HCT116 (cell line): ENCODE measurements around the gene PHKA2. TPM values are rescaled to one million over a fixed set of nuclear protein-coding genes. Genes with fewer than 3 reads are reported as not detected.

Experiments
- ATAC-seq: fragments of 200-7000 bp; cut with Tn5 transposase; 2 replicates; pipeline ENCODE4 v1.9.1; 2020; ENCODE audit warnings: mild to moderate bottlenecking, moderate library complexity
- BruUV-seq: library from RNA; stranded (reverse); fragments of 400-500 nt; replicated peaks from 2 replicates; lab custom pipeline; 2021; lab: Mats Ljungman, UMichigan
- CTCF ChIA-PET: fragments of 300-600 bp; sonication (Branson Sonifier 250); formaldehyde crosslinking; loops from one replicate; lab custom pipeline; 2021; ENCODE audit warnings: antibody characterized with exemption; lab: Charles Lee
- POLR2A ChIA-PET: fragments of 300-600, 350-600 bp; sonication (Branson Sonifier 250); formaldehyde crosslinking; loops from one replicate; lab custom pipeline; 2021; ENCODE audit warnings: antibody characterized with exemption; lab: Charles Lee
- RAD21 ChIA-PET, 2 experiments: fragments of 300-600 bp; sonication (Branson Sonifier 250); formaldehyde crosslinking; loops; one replicate each; lab custom pipeline; 2023; ENCODE audit warnings: low total read pairs in 2 of 2; ENCODE audit not compliant: uncharacterized antibody in 2 of 2, unreplicated experiment in 2 of 2, low non-redundant PET in 1 of 2; lab: Charles Lee
- DNase-seq: peaks from one replicate; pipeline ENCODE4 v3.0.0-alpha.2; 2010; ENCODE audit warnings: low read depth, low spot score
- H2AFZ ChIP-seq: fragments of 200-600 bp; shearing (Covaris generic), sonication (generic); 2 replicates; pipeline ENCODE4 v1.6.1; 2017; ENCODE audit warnings: low read depth, mixed run types, mixed read lengths, antibody characterized with exemption, low read length; ENCODE audit not compliant: poor library complexity, severe bottlenecking
- H3K27ac ChIP-seq: 2 replicates; pipeline ENCODE4 v1.5.1; 2012; ENCODE audit warnings: low read depth, low read length
- H3K27me3 ChIP-seq: fragments of 200-600 bp; sonication (generic); 2 replicates; pipeline ENCODE4 v1.6.1; 2016; ENCODE audit warnings: mixed run types, low read length, mixed read lengths; ENCODE audit not compliant: insufficient read depth
- H3K36me3 ChIP-seq, 2 experiments: fragments of 200-500 bp in 1 of 2; fragments of 200-600 bp in 1 of 2; sonication (Bioruptor generic) in 1 of 2; sonication (generic) in 1 of 2; 2 replicates each; pipeline versions ENCODE4 v1.5.1 to v1.6.1; 2014 to 2016; ENCODE audit warnings: low read length in 2 of 2, inconsistent platforms in 1 of 2, mixed read lengths in 1 of 2, mixed run types in 1 of 2; ENCODE audit not compliant: insufficient read depth in 2 of 2, control insufficient read depth in 1 of 2
- H3K4me1 ChIP-seq, 2 experiments: fragments of 200-600 bp in 1 of 2; sonication (generic) in 1 of 2; 2 replicates each; pipeline versions ENCODE4 v1.5.1 to v1.6.1; 2012 to 2017; ENCODE audit warnings: low read length in 2 of 2, inconsistent platforms in 1 of 2, mild to moderate bottlenecking in 1 of 2, mixed read lengths in 1 of 2, mixed run types in 1 of 2, moderate library complexity in 1 of 2; ENCODE audit not compliant: insufficient read depth in 2 of 2, control insufficient read depth in 1 of 2
- H3K4me2 ChIP-seq: fragments of 200-600 bp; sonication (generic); 2 replicates; pipeline ENCODE4 v1.6.1; 2017; ENCODE audit warnings: mixed run types, low read length, mixed read lengths
- H3K4me3 ChIP-seq, 2 experiments: fragments of 200-600 bp in 1 of 2; sonication (generic) in 1 of 2; replicated peaks in 1 of 2; 2 replicates each; pipeline ENCODE4 v1.5.1; 2011 to 2016; ENCODE audit warnings: low read length in 2 of 2, control low read depth in 1 of 2, low read depth in 1 of 2, mild to moderate bottlenecking in 1 of 2, mixed read lengths in 1 of 2, mixed run types in 1 of 2
- H3K79me2 ChIP-seq: fragments of 200-600 bp; sonication (generic); 2 replicates; pipeline ENCODE4 v1.6.1; 2017; ENCODE audit warnings: mild to moderate bottlenecking, mixed run types, low read length, moderate library complexity, mixed read lengths; ENCODE audit not compliant: insufficient read depth
- H3K9ac ChIP-seq: fragments of 200-600 bp; sonication (generic); 2 replicates; pipeline ENCODE4 v1.6.1; 2016; ENCODE audit warnings: low read length, mixed read lengths
- H3K9me2 ChIP-seq: fragments of 200-600 bp; sonication (generic), shearing (Covaris generic); 2 replicates; pipeline ENCODE4 v1.6.1; 2017; ENCODE audit warnings: mixed run types, mild to moderate bottlenecking, moderate library complexity; ENCODE audit not compliant: insufficient read depth
- H3K9me3 ChIP-seq, 2 experiments: fragments of 200-500 bp in 1 of 2; fragments of 200-600 bp in 1 of 2; sonication (Bioruptor generic) in 1 of 2; sonication (generic) in 1 of 2; 2 replicates each; pipeline ENCODE4 v1.6.1; 2014 to 2017; ENCODE audit warnings: low read length in 2 of 2, mixed read lengths in 2 of 2, inconsistent platforms in 1 of 2, low read depth in 1 of 2, mild to moderate bottlenecking in 1 of 2, mixed run types in 1 of 2, moderate library complexity in 1 of 2; ENCODE audit not compliant: control insufficient read depth in 1 of 2, insufficient read depth in 1 of 2
- H4K20me1 ChIP-seq: fragments of 200-600 bp; sonication (generic), shearing (Covaris generic); 2 replicates; pipeline ENCODE4 v1.6.1; 2017; ENCODE audit warnings: mixed run types, mild to moderate bottlenecking, moderate library complexity; ENCODE audit not compliant: insufficient read depth
- MAX ChIP-seq: IDR thresholded peaks from 2 replicates; pipeline ENCODE4 v1.6.1; 2012
- REST ChIP-seq: IDR thresholded peaks from 2 replicates; pipeline ENCODE4 v1.6.1; 2012; ENCODE audit warnings: low read depth
- SIN3A ChIP-seq: IDR thresholded peaks from 2 replicates; pipeline ENCODE4 v1.6.1; 2012; ENCODE audit warnings: low read depth
- ZBTB33 ChIP-seq: IDR thresholded peaks from 2 replicates; pipeline ENCODE4 v1.6.1; 2011; ENCODE audit warnings: mild to moderate bottlenecking, low read length, moderate library complexity; ENCODE audit not compliant: insufficient replicate concordance; ENCODE audit errors: extremely low read depth
- intact Hi-C: fragments of 100-400 bp; cut with micrococcal nuclease; formaldehyde crosslinking; loops from 2 replicates; pipeline ENCODE4 v1.10.0; 2022
- total RNA-seq: library from RNA; stranded (reverse); gene quantifications from one replicate; pipeline ENCODE4 v1.2.1, GENCODE V29; 2021; ENCODE audit not compliant: unreplicated experiment

PHKA2 gene
- total RNA-seq, 1 experiment from 2014 or later, result 23.8 TPM

GRCh38 chrX:18898091-18898490, 85.8 kb downstream of the PHKA2 start (continued):
- TF ChIP-seq ZBTB33, result no peak

- no peak for TF ChIP-seq SIN3A
- Histone ChIP-seq H3K36me3 (no peaks in the 10 kb centered on the region), H3K4me1 (no peaks in the 10 kb centered on the region), H3K4me2 (no peak overlapping the region), H3K27ac (no peak overlapping the region), H4K20me1 (no peaks in the 10 kb centered on the region), H3K79me2 (no peaks in the 10 kb centered on the region), H2AFZ (no peak overlapping the region), H3K4me3 (no peak overlapping the region), H3K9me2 (no peaks in the 10 kb centered on the region), H3K9me3 (no peaks in the 10 kb centered on the region), H3K9ac (no peak overlapping the region), H3K27me3 (no peaks in the 10 kb centered on the region)
- ChIA-PET CTCF (no interaction called here), POLR2A (no interaction called here), RAD21 (no interaction called here)
- DNase-seq (no peak), ATAC-seq (no peak)
- no TSS peak for BruUV-seq
- intact Hi-C loops, result no loop called here
These were observed 86.3 kb downstream of the PHKA2 start for GRCh38 chrX:18897611-18898010.

GRCh38 chrX:18896680-18897544, 87.0 kb downstream of the PHKA2 start:
- Histone ChIP-seq H3K4me2 (no peak overlapping the region), H2AFZ (no peak overlapping the region), H3K36me3 (no peaks in the 10 kb centered on the region), H3K79me2 (no peaks in the 10 kb centered on the region), H3K27ac (no peak overlapping the region), H3K4me3 (no peak overlapping the region), H4K20me1 (no peaks in the 10 kb centered on the region), H3K9ac (no peak overlapping the region), H3K9me2 (no peaks in the 10 kb centered on the region), H3K9me3 (no peaks in the 10 kb centered on the region), H3K4me1 (no peaks in the 10 kb centered on the region), H3K27me3 (no peaks in the 10 kb centered on the region)
- ATAC-seq, result no peak
- intact Hi-C loops, result no loop called here
- POLR2A ChIA-PET, result no interaction called here
- no TSS peak for BruUV-seq
- no peak for TF ChIP-seq REST
- TF ChIP-seq MAX, result no peak
- CTCF ChIA-PET, result no interaction called here
- no peak for DNase-seq
- RAD21 ChIA-PET, result no interaction called here
